Measurements from ENCODE around the gene CPNE8. TPM values are rescaled to one million over a fixed set of nuclear protein-coding genes. Genes with fewer than 3 reads are reported as not detected.

Gene CPNE8
- polyA plus RNA-seq, 2 donors: 2.5 to 4.5 TPM

DNA sequence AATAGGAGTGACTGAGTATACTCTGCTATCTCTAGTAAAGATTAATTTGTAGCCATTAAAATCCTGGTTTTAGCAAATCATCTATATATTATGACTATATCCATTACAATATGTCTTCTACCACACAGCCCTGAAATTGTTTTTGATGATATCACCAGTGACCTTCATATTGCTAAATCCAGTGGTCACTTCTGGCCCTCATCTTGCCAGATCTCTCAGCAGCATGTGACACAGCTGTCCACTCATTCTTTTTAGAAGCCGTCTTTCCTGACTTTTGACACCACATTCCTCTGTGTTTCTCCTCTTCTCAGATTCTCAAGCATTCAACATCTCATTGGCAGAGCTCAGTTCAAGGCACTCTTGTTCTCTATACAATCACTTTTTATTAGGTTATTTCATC, 54.9 kb downstream of the CPNE8 start:
- Histone ChIP-seq H3K27me3 (ENCODE audit: control insufficient read depth in 1 of 2, insufficient read depth in 2 of 2, low read length in 2 of 2) (no peaks in the 10 kb centered on the region), H3K4me3 (ENCODE audit: low read depth in 1 of 2, low read length in 2 of 2) (no peak overlapping the region), H3K4me1 (ENCODE audit: control insufficient read depth in 2 of 2, insufficient read depth in 2 of 2, low read length in 1 of 2) (no peaks in the 10 kb centered on the region), H3K36me3 (ENCODE audit: control insufficient read depth in 2 of 2, insufficient read depth in 2 of 2, low read length in 1 of 2) (no peaks in the 10 kb centered on the region), H3K9me3 (ENCODE audit: control insufficient read depth in 2 of 2, insufficient read depth in 1 of 2, low read depth in 1 of 2, low read length in 1 of 2) (no peaks in the 10 kb centered on the region), H3K27ac (ENCODE audit: low read depth in 2 of 2, low read length in 1 of 2) (no peak overlapping the region)
- 63 to 80% methylated on average over 1 of the region's 1 CpG for WGBS, 2 donors

GRCh38 chr12:38847247-38847646, 58.1 kb downstream of the CPNE8 start:
- Histone ChIP-seq H3K4me3 (ENCODE audit: low read depth in 1 of 2, low read length in 2 of 2) (no peak overlapping the region), H3K9me3 (ENCODE audit: control insufficient read depth in 2 of 2, insufficient read depth in 1 of 2, low read depth in 1 of 2, low read length in 1 of 2) (no peaks in the 10 kb centered on the region), H3K27ac (ENCODE audit: low read depth in 2 of 2, low read length in 1 of 2) (no peak overlapping the region), H3K4me1 (ENCODE audit: control insufficient read depth in 2 of 2, insufficient read depth in 2 of 2, low read length in 1 of 2) (no peaks in the 10 kb centered on the region), H3K27me3 (ENCODE audit: control insufficient read depth in 1 of 2, insufficient read depth in 2 of 2, low read length in 2 of 2) (no peaks in the 10 kb centered on the region), H3K36me3 (ENCODE audit: control insufficient read depth in 2 of 2, insufficient read depth in 2 of 2, low read length in 1 of 2) (no peaks in the 10 kb centered on the region)
- WGBS, 2 donors: 74 to 82% methylated on average over 2 of the region's 2 CpGs

DNA sequence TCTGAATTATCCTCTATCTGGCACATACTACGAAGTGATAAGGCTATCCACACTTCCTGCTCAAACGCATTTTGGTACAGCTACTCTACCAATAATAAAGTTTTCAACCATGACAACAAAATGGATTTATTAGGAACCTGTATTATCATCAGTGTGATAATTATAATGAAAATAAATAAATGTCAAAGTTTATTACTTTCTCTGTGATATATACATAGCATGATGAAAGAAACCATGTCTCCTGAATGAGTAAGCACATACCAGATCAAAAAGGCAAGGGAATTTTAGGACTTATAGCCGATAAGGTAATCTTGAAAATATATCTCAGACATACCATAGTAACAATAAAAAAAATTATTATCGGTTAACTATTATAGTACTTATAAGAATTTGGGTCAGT, 61.1 kb downstream of the CPNE8 start:
- 66 to 94% methylated on average over 4 of the region's 4 CpGs for WGBS, 2 donors
- Histone ChIP-seq H3K4me3 (ENCODE audit: low read depth in 1 of 2, low read length in 2 of 2) (no peak overlapping the region), H3K36me3 (ENCODE audit: control insufficient read depth in 2 of 2, insufficient read depth in 2 of 2, low read length in 1 of 2) (no peaks in the 10 kb centered on the region), H3K27me3 (ENCODE audit: control insufficient read depth in 1 of 2, insufficient read depth in 2 of 2, low read length in 2 of 2) (no peaks in the 10 kb centered on the region), H3K4me1 (ENCODE audit: control insufficient read depth in 2 of 2, insufficient read depth in 2 of 2, low read length in 1 of 2) (no peaks in the 10 kb centered on the region), H3K9me3 (ENCODE audit: control insufficient read depth in 2 of 2, insufficient read depth in 1 of 2, low read depth in 1 of 2, low read length in 1 of 2) (no peaks in the 10 kb centered on the region), H3K27ac (ENCODE audit: low read depth in 2 of 2, low read length in 1 of 2) (no peak overlapping the region)

DNA sequence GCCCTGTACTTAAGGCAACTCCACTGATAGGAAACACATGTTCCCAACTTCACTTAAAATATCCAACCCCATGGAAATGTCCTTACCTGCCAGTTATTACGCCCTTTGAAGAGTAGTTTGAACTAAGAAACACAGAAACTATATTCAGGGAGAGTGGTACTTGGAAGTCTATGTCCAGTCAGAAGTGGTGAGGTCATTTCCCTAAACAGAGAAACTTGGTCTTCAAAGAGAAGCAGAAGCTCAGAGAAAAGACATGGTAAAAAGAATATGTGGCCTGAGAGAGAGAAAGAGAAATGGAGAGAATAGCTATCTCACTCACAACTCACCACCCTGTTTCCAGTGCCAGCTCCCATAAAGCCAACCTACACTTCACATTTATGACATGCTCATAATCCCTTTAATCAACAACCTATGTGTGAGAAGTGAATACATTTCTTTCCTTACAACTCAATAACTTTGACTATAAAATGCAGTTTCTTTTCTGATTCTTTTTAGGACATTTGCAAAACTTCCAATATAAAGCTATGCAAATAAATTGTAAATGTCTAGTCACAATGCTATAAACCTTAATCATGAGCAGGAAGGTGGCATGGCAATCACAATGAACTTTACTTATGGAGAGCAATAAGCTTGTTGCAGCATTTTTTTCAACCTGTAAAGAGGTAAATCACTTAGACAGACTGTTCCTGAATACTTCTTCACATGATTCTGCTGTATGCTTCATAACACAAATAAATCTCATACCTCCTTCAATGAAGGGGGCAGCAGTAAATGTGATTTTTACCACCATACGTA, 67.1 kb downstream of the CPNE8 start:
- Histone ChIP-seq H3K4me1 (ENCODE audit: control insufficient read depth in 2 of 2, insufficient read depth in 2 of 2, low read length in 1 of 2) (no peaks in the 10 kb centered on the region), H3K27ac (ENCODE audit: low read depth in 2 of 2, low read length in 1 of 2) (no peak overlapping the region), H3K4me3 (ENCODE audit: low read depth in 1 of 2, low read length in 2 of 2) (no peak overlapping the region), H3K36me3 (ENCODE audit: control insufficient read depth in 2 of 2, insufficient read depth in 2 of 2, low read length in 1 of 2) (no peaks in the 10 kb centered on the region), H3K9me3 (ENCODE audit: control insufficient read depth in 2 of 2, insufficient read depth in 1 of 2, low read depth in 1 of 2, low read length in 1 of 2) (no peaks in the 10 kb centered on the region), H3K27me3 (ENCODE audit: control insufficient read depth in 1 of 2, insufficient read depth in 2 of 2, low read length in 2 of 2) (no peaks in the 10 kb centered on the region)
- 76 to 95% methylated on average over 2 of the region's 2 CpGs for WGBS, 2 donors

DNA sequence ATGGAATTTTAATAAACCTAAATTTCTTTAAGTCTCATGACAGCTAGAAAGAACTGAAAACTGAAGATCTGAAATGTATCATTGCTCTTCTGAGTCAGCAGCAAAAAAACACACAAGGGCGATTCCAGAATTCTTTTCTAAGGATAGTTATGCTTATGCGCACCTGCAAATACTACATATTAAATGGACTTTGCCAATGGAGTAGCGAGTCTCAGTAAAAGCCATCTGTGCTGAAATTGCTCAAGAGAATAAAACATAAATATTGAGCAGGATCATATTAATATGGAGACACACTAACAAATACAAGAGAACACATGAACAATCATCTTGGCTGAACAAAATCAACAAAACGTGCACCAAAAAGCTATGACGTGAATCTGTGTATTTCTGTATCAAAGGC, 73.7 kb downstream of the CPNE8 start:
- no peaks in the 10 kb centered on the region for H3K4me1 ChIP-seq (ENCODE audit: control insufficient read depth in 2 of 2, insufficient read depth in 2 of 2, low read length in 1 of 2)
- H3K4me3 ChIP-seq (ENCODE audit: low read depth in 1 of 2, low read length in 2 of 2): no peak overlapping the region
- 84 to 94% methylated on average over 5 of the region's 5 CpGs for WGBS, 2 donors
- no peaks in the 10 kb centered on the region for H3K36me3 ChIP-seq (ENCODE audit: control insufficient read depth in 2 of 2, insufficient read depth in 2 of 2, low read length in 1 of 2)
- H3K27ac ChIP-seq (ENCODE audit: low read depth in 2 of 2, low read length in 1 of 2): no peak overlapping the region
- no peaks in the 10 kb centered on the region for H3K27me3 ChIP-seq (ENCODE audit: control insufficient read depth in 1 of 2, insufficient read depth in 2 of 2, low read length in 2 of 2)
- H3K9me3 ChIP-seq (ENCODE audit: control insufficient read depth in 2 of 2, insufficient read depth in 1 of 2, low read depth in 1 of 2, low read length in 1 of 2): no peaks in the 10 kb centered on the region

DNA sequence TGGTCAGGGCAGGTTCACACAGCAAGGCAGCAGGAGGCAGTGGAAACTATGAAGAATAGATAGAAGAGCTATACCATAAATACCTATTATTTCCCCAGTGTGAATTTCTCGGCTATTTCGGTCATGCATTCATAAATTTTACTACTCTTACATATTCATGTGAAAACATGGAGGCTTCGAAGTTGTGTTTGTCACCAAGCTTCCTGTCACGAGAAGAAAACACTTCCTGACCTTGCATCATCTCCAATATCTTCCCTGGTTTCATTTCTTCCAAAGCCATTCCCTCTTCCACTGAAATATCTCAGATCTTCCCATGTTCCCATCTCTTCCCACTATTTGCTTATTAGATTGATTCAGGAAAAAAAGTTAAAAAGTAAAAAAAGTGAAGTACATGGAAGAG, 80.4 kb downstream of the CPNE8 start:
- 80 to 89% methylated on average over 4 of the region's 4 CpGs for whole genome bisulfite sequencing, 2 donors
- Histone ChIP-seq H3K9me3 (ENCODE audit: control insufficient read depth in 2 of 2, insufficient read depth in 1 of 2, low read depth in 1 of 2, low read length in 1 of 2) (no peaks in the 10 kb centered on the region), H3K4me1 (ENCODE audit: control insufficient read depth in 2 of 2, insufficient read depth in 2 of 2, low read length in 1 of 2) (no peaks in the 10 kb centered on the region), H3K27ac (ENCODE audit: low read depth in 2 of 2, low read length in 1 of 2) (no peak overlapping the region), H3K4me3 (ENCODE audit: low read depth in 1 of 2, low read length in 2 of 2) (no peak overlapping the region), H3K36me3 (ENCODE audit: control insufficient read depth in 2 of 2, insufficient read depth in 2 of 2, low read length in 1 of 2) (no peaks in the 10 kb centered on the region), H3K27me3 (ENCODE audit: control insufficient read depth in 1 of 2, insufficient read depth in 2 of 2, low read length in 2 of 2) (no peaks in the 10 kb centered on the region)

- H3K36me3 ChIP-seq (ENCODE audit: control insufficient read depth in 2 of 2, insufficient read depth in 2 of 2, low read length in 1 of 2): no peaks in the 10 kb centered on the region
- no peak overlapping the region for H3K4me3 ChIP-seq (ENCODE audit: low read depth in 1 of 2, low read length in 2 of 2)
- H3K27ac ChIP-seq (ENCODE audit: low read depth in 2 of 2, low read length in 1 of 2): no peak overlapping the region
- no peaks in the 10 kb centered on the region for H3K9me3 ChIP-seq (ENCODE audit: control insufficient read depth in 2 of 2, insufficient read depth in 1 of 2, low read depth in 1 of 2, low read length in 1 of 2)
- no peaks in the 10 kb centered on the region for H3K4me1 ChIP-seq (ENCODE audit: control insufficient read depth in 2 of 2, insufficient read depth in 2 of 2, low read length in 1 of 2)
- 80 to 83% methylated on average over 6 of the region's 6 CpGs for WGBS, 2 donors
- no peaks in the 10 kb centered on the region for H3K27me3 ChIP-seq (ENCODE audit: control insufficient read depth in 1 of 2, insufficient read depth in 2 of 2, low read length in 2 of 2)
Observed at GRCh38 chr12:38823738-38824137, 81.7 kb downstream of the CPNE8 start.

GRCh38 chr12:38823314-38823713, 82.1 kb downstream of the CPNE8 start:
- H3K4me1 ChIP-seq (ENCODE audit: control insufficient read depth in 2 of 2, insufficient read depth in 2 of 2, low read length in 1 of 2): no peaks in the 10 kb centered on the region
- no peak overlapping the region for H3K4me3 ChIP-seq (ENCODE audit: low read depth in 1 of 2, low read length in 2 of 2)
- no peak overlapping the region for H3K27ac ChIP-seq (ENCODE audit: low read depth in 2 of 2, low read length in 1 of 2)
- 62 to 68% methylated on average over 2 of the region's 2 CpGs for WGBS, 2 donors
- no peaks in the 10 kb centered on the region for H3K9me3 ChIP-seq (ENCODE audit: control insufficient read depth in 2 of 2, insufficient read depth in 1 of 2, low read depth in 1 of 2, low read length in 1 of 2)
- H3K27me3 ChIP-seq (ENCODE audit: control insufficient read depth in 1 of 2, insufficient read depth in 2 of 2, low read length in 2 of 2): no peaks in the 10 kb centered on the region
- no peaks in the 10 kb centered on the region for H3K36me3 ChIP-seq (ENCODE audit: control insufficient read depth in 2 of 2, insufficient read depth in 2 of 2, low read length in 1 of 2)

GRCh38 chr12:38817942-38818341, 87.4 kb downstream of the CPNE8 start:
- Histone ChIP-seq H3K4me1 (ENCODE audit: control insufficient read depth in 2 of 2, insufficient read depth in 2 of 2, low read length in 1 of 2) (no peaks in the 10 kb centered on the region), H3K27me3 (ENCODE audit: control insufficient read depth in 1 of 2, insufficient read depth in 2 of 2, low read length in 2 of 2) (no peaks in the 10 kb centered on the region), H3K36me3 (ENCODE audit: control insufficient read depth in 2 of 2, insufficient read depth in 2 of 2, low read length in 1 of 2) (no peaks in the 10 kb centered on the region), H3K4me3 (ENCODE audit: low read depth in 1 of 2, low read length in 2 of 2) (no peak overlapping the region), H3K27ac (ENCODE audit: low read depth in 2 of 2, low read length in 1 of 2) (no peak overlapping the region), H3K9me3 (ENCODE audit: control insufficient read depth in 2 of 2, insufficient read depth in 1 of 2, low read depth in 1 of 2, low read length in 1 of 2) (no peaks in the 10 kb centered on the region)
- WGBS, 2 donors: 81 to 90% methylated on average over 3 of the region's 3 CpGs

- H3K27ac ChIP-seq (ENCODE audit: low read depth in 2 of 2, low read length in 1 of 2): no peak overlapping the region
- no peaks in the 10 kb centered on the region for H3K4me1 ChIP-seq (ENCODE audit: control insufficient read depth in 2 of 2, insufficient read depth in 2 of 2, low read length in 1 of 2)
- no peaks in the 10 kb centered on the region for H3K36me3 ChIP-seq (ENCODE audit: control insufficient read depth in 2 of 2, insufficient read depth in 2 of 2, low read length in 1 of 2)
- no peaks in the 10 kb centered on the region for H3K27me3 ChIP-seq (ENCODE audit: control insufficient read depth in 1 of 2, insufficient read depth in 2 of 2, low read length in 2 of 2)
- H3K9me3 ChIP-seq (ENCODE audit: control insufficient read depth in 2 of 2, insufficient read depth in 1 of 2, low read depth in 1 of 2, low read length in 1 of 2): no peaks in the 10 kb centered on the region
- H3K4me3 ChIP-seq (ENCODE audit: low read depth in 1 of 2, low read length in 2 of 2): no peak overlapping the region
- WGBS, 2 donors: 84 to 90% methylated on average over 3 of the region's 3 CpGs
Observed at GRCh38 chr12:38813923-38814322, 91.5 kb downstream of the CPNE8 start.
